Lower lobe of right lung (tissue), 2 donors: ENCODE results near the gene CECR2. TPM values are rescaled to one million over a fixed set of nuclear protein-coding genes. Genes with fewer than 3 reads are reported as not detected.
"Not testable (repeated sequence)": the region's sequence is repeated elsewhere in the genome, so short reads cannot be mapped to it uniquely, and the experiment has no call there.

Source experiments
- ATAC-seq, 2 donors: fragments of 200-7000 bp; cut with Tn5 transposase; one replicate each; pipeline ENCODE4 v1.9.1; 2020 to 2022; ENCODE audit warnings: mild to moderate bottlenecking in 2 of 2, moderate library complexity in 2 of 2
- DNase-seq: peaks from one replicate; pipeline ENCODE4 v3.0.0-alpha.2; 2020
- H3K27ac ChIP-seq: fragments of 200-600 bp; one replicate; pipeline ENCODE4 v1.8.0; 2022
- H3K27me3 ChIP-seq: fragments of 200-600 bp; one replicate; pipeline ENCODE4 v1.8.0; 2022; ENCODE audit warnings: low read depth
- H3K36me3 ChIP-seq: fragments of 200-600 bp; one replicate; pipeline ENCODE4 v1.8.0; 2022; ENCODE audit warnings: mild to moderate bottlenecking
- H3K4me1 ChIP-seq: fragments of 200-600 bp; one replicate; pipeline ENCODE4 v1.8.0; 2022
- H3K4me3 ChIP-seq: fragments of 200-600 bp; one replicate; pipeline ENCODE4 v1.8.0; 2022; ENCODE audit warnings: mild to moderate bottlenecking
- H3K9me3 ChIP-seq: fragments of 200-600 bp; one replicate; pipeline ENCODE4 v1.8.0; 2022
- CTCF ChIP-seq: fragments of 200-600 bp; IDR thresholded peaks from one replicate; pipeline ENCODE4 v1.8.0; 2022; ENCODE audit warnings: antibody characterized with exemption, mild to moderate bottlenecking
- intact Hi-C: fragments of 100-400 bp; cut with DNase I; formaldehyde crosslinking; loops from one replicate; pipeline ENCODE4 v1.11.0; 2022
- total RNA-seq: library from RNA; stranded (reverse); fragmentation: NEBNext Ultra II Directional; extraction: Animal tissue kit (Norgen Biotek cat#: 25700); gene quantifications from one replicate; pipeline ENCODE4 v1.2.1, GENCODE V29; 2021
- donor health status: DM: no; HTN: yes; CAD: no; lungs with severe emphysema.

The CECR2 gene
- total RNA-seq, 1 donor from 2014 or later = 10.9 TPM

- TF ChIP-seq CTCF = no peak
- ATAC-seq (no peak), DNase-seq (no peak)
- no peaks in the 10 kb centered on the region for H3K27me3 ChIP-seq
- H3K27ac ChIP-seq = no peak overlapping the region
- no peak overlapping the region for H3K4me3 ChIP-seq
- no peaks in the 10 kb centered on the region for H3K9me3 ChIP-seq
- intact Hi-C loops = no loop called here
- no peaks in the 10 kb centered on the region for H3K4me1 ChIP-seq
- H3K36me3 ChIP-seq = no peaks in the 10 kb centered on the region
Measured at GRCh38 chr22:17518406-17518805, 149.1 kb downstream of the CECR2 start.

GRCh38 chr22:17521971-17522370 lies 152.7 kb downstream of the CECR2 start:
- H3K36me3 ChIP-seq, H3K27me3 ChIP-seq, DNase-seq, ATAC-seq, intact Hi-C loops, H3K27ac ChIP-seq, H3K4me1 ChIP-seq, H3K4me3 ChIP-seq, H3K9me3 ChIP-seq: not testable (repeated sequence)

GRCh38 chr22:17523925-17524324 lies 154.7 kb downstream of the CECR2 start:
- Histone ChIP-seq H3K4me3 (no peak overlapping the region), H3K4me1 (no peaks in the 10 kb centered on the region), H3K27me3 (no peaks in the 10 kb centered on the region), H3K9me3 (no peaks in the 10 kb centered on the region), H3K27ac (no peak overlapping the region), H3K36me3 (no peaks in the 10 kb centered on the region)
- DNase-seq (no peak), ATAC-seq (no peak)
- intact Hi-C loops = no loop called here
- no peak for TF ChIP-seq CTCF

GRCh38 chr22:17536269-17536668 lies 167.0 kb downstream of the CECR2 start:
- ATAC-seq = peak; percentile 61
- intact Hi-C loops = no loop called here
- DNase-seq = no peak

GRCh38 chr22:17537155-17537554 lies 167.9 kb downstream of the CECR2 start:
- no peaks in the 10 kb centered on the region for H3K9me3 ChIP-seq
- H3K27me3 ChIP-seq = no peaks in the 10 kb centered on the region
- no peak overlapping the region for H3K27ac ChIP-seq
- DNase-seq (no peak), ATAC-seq (peak in 1 of 2 donors; percentile 49)
- H3K36me3 ChIP-seq = peaks cover 23% of the 10 kb centered on the region
- no peak overlapping the region for H3K4me3 ChIP-seq
- intact Hi-C loops = no loop called here
- TF ChIP-seq CTCF = no peak
- H3K4me1 ChIP-seq = no peaks in the 10 kb centered on the region

More at GRCh38 chr22:17536269-17536668, 167.0 kb downstream of the CECR2 start:
- Histone ChIP-seq H3K27me3 (no peaks in the 10 kb centered on the region), H3K4me1 (no peaks in the 10 kb centered on the region), H3K27ac (no peak overlapping the region), H3K9me3 (no peaks in the 10 kb centered on the region), H3K4me3 (no peak overlapping the region), H3K36me3 (peaks cover 14% of the 10 kb centered on the region)
- no peak for TF ChIP-seq CTCF

- H3K27ac ChIP-seq = no peak overlapping the region
- no peak for ATAC-seq
- H3K4me3 ChIP-seq = no peak overlapping the region
- H3K4me1 ChIP-seq = no peaks in the 10 kb centered on the region
- H3K9me3 ChIP-seq = no peaks in the 10 kb centered on the region
- TF ChIP-seq CTCF = no peak
- H3K36me3 ChIP-seq = peaks cover 40% of the 10 kb centered on the region
- DNase-seq = no peak
- no peaks in the 10 kb centered on the region for H3K27me3 ChIP-seq
- intact Hi-C loops = no loop called here
Measured at GRCh38 chr22:17540481-17540880, 171.2 kb downstream of the CECR2 start.
